HepG2 (cell line): ENCODE measurements around the gene LRRC3. TPM values are rescaled to one million over a fixed set of nuclear protein-coding genes. Genes with fewer than 3 reads are reported as not detected.

ENCODE experiments used
- BORCS8-MEF2B ChIP-seq: sonication (generic); formaldehyde crosslinking; IDR thresholded peaks from 2 replicates; pipeline ENCODE4 v1.8.0; 2022; ENCODE audit warnings: mild to moderate bottlenecking, missing genetic modification reagents
- GZF1 ChIP-seq: sonication (generic); formaldehyde crosslinking; IDR thresholded peaks from 2 replicates; pipeline ENCODE4 v1.5.1; 2020; ENCODE audit warnings: mild to moderate bottlenecking, missing genetic modification reagents
- KLF9 ChIP-seq: IDR thresholded peaks from 2 replicates; pipeline ENCODE4 v1.6.1; 2016; ENCODE audit warnings: low read depth
- LCORL ChIP-seq, 2 experiments: fragments of 450-650 bp in 1 of 2; sonication (generic) in 1 of 2; formaldehyde crosslinking in 1 of 2; IDR thresholded peaks; 2 replicates each; pipeline versions ENCODE4 v1.5.0 to v1.6.1; 2017 to 2020; ENCODE audit warnings: antibody characterized with exemption in 1 of 2, missing genetic modification reagents in 1 of 2
- MTA1 ChIP-seq: sonication (generic); formaldehyde crosslinking; IDR thresholded peaks from 2 replicates; pipeline ENCODE4 v1.4.0; 2020; ENCODE audit warnings: missing genetic modification reagents, mild to moderate bottlenecking, borderline replicate concordance
- MXI1 ChIP-seq: IDR thresholded peaks from 3 replicates; pipeline ENCODE4 v1.6.1; 2012; ENCODE audit warnings: low read depth, low read length, inconsistent platforms, borderline replicate concordance
- NAIF1 ChIP-seq: sonication (generic); formaldehyde crosslinking; IDR thresholded peaks from 2 replicates; pipeline ENCODE4 v1.5.0; 2020; ENCODE audit warnings: mild to moderate bottlenecking, missing genetic modification reagents, borderline replicate concordance
- POLR2G ChIP-seq: fragments of 200-400 bp; formaldehyde crosslinking; IDR thresholded peaks from 2 replicates; pipeline ENCODE4 v1.6.1; 2018; ENCODE audit warnings: mild to moderate bottlenecking, low read depth, low read length, moderate library complexity
- PRMT3 ChIP-seq: sonication (generic); formaldehyde crosslinking; IDR thresholded peaks from 2 replicates; pipeline ENCODE4 v1.8.1; 2022; ENCODE audit warnings: low read depth, mild to moderate bottlenecking, moderate library complexity, missing genetic modification reagents, borderline replicate concordance
- RFXANK ChIP-seq: IDR thresholded peaks from 2 replicates; pipeline ENCODE4 v1.6.1; 2016
- RNF2 ChIP-seq: fragments of 450-650 bp; conservative IDR thresholded peaks from 2 replicates; pipeline ENCODE4 v1.6.1; 2016; ENCODE audit warnings: low read depth
- SP140L ChIP-seq: sonication (generic); formaldehyde crosslinking; IDR thresholded peaks from 2 replicates; pipeline ENCODE4 v1.4.0; 2020; ENCODE audit warnings: missing genetic modification reagents, borderline replicate concordance
- TOPORS ChIP-seq: sonication (generic); formaldehyde crosslinking; IDR thresholded peaks from 2 replicates; pipeline ENCODE4 v1.8.0; 2023; ENCODE audit warnings: mild to moderate bottlenecking, missing genetic modification reagents
- ZNF180 ChIP-seq: sonication (generic); formaldehyde crosslinking; IDR thresholded peaks from 2 replicates; pipeline ENCODE4 v1.4.0; 2020; ENCODE audit warnings: low read depth, missing genetic modification reagents, borderline replicate concordance
- ZNF615 ChIP-seq: sonication (generic); formaldehyde crosslinking; IDR thresholded peaks from 2 replicates; pipeline ENCODE4 v1.5.0; 2020; ENCODE audit warnings: mild to moderate bottlenecking, missing genetic modification reagents, borderline replicate concordance
- polyA plus RNA-seq, 8 experiments: library from polyadenylated mRNA; depleted of rRNA in 3 of 8; stranded (reverse) in 7 of 8; unstranded in 1 of 8; fragments of >200 nt; fragmentation: Illumina TruSeq in 4 of 8; extraction: Trizol in 4 of 8; gene quantifications; 2 replicates each; pipeline versions ENCODE4 v1.2.1 to v1.2.3, GENCODE V29; 2011 to 2016; ENCODE audit warnings: low read depth in 4 of 8, missing spikeins in 1 of 8, mixed read lengths in 1 of 8; ENCODE audit not compliant: insufficient read depth in 1 of 8
- total RNA-seq, 5 experiments: library from RNA; depleted of rRNA; stranded (reverse); fragments of >200 nt; fragmentation: Illumina TruSeq; extraction: Trizol; gene quantifications; 2 replicates each; pipeline ENCODE4 v1.2.3, GENCODE V29; 2016; ENCODE audit warnings: low read depth in 1 of 5
- TF ChIP-seq, protein P1 (sequence below): sonication (generic); formaldehyde crosslinking; IDR thresholded peaks from 2 replicates; pipeline ENCODE4 v1.8.1; 2022; ENCODE audit warnings: low read depth, mild to moderate bottlenecking, missing genetic modification reagents
- TF ChIP-seq, protein P2 (sequence below): sonication (generic); formaldehyde crosslinking; IDR thresholded peaks from 2 replicates; pipeline ENCODE4 v1.4.0; 2020; ENCODE audit warnings: missing genetic modification reagents, borderline replicate concordance
- TF ChIP-seq, protein P3 (sequence below): fragments of 450-650 bp; IDR thresholded peaks from 2 replicates; pipeline ENCODE4 v1.6.1; 2017; ENCODE audit warnings: mild to moderate bottlenecking

Gene LRRC3
- total and polyA plus RNA-seq, 2 of the 13 experiments (the other 11 are each of a cell fraction or from before 2014, with no cell fraction given): 4.8 to 16.5 TPM

DNA sequence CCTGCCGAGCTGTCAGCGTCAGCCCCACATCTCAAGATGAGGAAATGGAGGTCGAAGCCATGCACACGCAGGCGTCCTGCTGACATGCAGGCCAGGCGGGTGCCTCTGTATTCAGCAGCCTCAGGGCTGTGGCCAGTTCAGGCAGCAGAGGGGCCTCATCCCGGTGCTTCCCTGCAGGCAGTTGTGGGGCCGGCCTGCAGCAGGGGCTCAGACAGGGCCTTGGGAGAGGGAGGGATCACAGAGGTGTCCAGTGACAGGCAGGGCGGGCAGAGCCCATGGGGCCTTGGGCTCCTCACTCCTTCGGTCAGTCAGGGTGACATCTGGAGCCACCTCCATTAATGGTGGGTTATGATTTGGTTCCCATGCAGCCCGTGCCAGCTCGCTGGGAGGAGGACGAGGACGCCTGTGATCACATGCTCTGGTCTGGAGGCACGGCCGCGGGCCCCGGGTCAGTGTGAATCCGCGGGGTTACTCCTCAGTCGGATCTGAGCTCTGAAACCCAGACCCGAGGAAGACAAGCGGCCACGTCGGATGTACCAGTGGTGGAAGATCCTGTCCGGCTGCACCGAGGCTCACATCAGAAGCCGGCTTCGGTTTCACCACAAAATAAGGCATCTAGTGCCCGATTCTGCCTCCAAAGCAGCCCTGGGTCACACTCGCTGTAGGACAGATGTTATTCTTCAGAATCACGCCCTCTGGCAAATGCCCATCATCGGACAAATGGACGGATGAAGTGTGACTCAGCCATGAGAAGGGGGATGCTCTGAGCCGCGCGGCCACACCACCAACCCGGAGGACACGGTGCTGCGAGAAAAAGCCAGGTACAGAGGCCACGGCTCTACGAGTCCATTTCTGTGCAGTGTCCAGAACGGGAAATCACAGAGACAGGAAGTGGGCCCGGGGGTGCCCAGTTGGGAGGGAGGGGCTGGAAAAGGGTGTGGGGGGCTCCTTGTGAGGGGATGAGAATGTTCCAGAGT is 51.3 kb downstream of the LRRC3 start (continued):
- TF ChIP-seq, protein P1, sequence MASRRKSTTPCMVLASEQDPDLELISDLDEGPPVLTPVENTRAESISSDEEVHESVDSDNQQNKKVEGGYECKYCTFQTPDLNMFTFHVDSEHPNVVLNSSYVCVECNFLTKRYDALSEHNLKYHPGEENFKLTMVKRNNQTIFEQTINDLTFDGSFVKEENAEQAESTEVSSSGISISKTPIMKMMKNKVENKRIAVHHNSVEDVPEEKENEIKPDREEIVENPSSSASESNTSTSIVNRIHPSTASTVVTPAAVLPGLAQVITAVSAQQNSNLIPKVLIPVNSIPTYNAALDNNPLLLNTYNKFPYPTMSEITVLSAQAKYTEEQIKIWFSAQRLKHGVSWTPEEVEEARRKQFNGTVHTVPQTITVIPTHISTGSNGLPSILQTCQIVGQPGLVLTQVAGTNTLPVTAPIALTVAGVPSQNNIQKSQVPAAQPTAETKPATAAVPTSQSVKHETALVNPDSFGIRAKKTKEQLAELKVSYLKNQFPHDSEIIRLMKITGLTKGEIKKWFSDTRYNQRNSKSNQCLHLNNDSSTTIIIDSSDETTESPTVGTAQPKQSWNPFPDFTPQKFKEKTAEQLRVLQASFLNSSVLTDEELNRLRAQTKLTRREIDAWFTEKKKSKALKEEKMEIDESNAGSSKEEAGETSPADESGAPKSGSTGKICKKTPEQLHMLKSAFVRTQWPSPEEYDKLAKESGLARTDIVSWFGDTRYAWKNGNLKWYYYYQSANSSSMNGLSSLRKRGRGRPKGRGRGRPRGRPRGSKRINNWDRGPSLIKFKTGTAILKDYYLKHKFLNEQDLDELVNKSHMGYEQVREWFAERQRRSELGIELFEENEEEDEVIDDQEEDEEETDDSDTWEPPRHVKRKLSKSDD (CRISPR knock-in tag): no peak
- TF ChIP-seq, protein P2, sequence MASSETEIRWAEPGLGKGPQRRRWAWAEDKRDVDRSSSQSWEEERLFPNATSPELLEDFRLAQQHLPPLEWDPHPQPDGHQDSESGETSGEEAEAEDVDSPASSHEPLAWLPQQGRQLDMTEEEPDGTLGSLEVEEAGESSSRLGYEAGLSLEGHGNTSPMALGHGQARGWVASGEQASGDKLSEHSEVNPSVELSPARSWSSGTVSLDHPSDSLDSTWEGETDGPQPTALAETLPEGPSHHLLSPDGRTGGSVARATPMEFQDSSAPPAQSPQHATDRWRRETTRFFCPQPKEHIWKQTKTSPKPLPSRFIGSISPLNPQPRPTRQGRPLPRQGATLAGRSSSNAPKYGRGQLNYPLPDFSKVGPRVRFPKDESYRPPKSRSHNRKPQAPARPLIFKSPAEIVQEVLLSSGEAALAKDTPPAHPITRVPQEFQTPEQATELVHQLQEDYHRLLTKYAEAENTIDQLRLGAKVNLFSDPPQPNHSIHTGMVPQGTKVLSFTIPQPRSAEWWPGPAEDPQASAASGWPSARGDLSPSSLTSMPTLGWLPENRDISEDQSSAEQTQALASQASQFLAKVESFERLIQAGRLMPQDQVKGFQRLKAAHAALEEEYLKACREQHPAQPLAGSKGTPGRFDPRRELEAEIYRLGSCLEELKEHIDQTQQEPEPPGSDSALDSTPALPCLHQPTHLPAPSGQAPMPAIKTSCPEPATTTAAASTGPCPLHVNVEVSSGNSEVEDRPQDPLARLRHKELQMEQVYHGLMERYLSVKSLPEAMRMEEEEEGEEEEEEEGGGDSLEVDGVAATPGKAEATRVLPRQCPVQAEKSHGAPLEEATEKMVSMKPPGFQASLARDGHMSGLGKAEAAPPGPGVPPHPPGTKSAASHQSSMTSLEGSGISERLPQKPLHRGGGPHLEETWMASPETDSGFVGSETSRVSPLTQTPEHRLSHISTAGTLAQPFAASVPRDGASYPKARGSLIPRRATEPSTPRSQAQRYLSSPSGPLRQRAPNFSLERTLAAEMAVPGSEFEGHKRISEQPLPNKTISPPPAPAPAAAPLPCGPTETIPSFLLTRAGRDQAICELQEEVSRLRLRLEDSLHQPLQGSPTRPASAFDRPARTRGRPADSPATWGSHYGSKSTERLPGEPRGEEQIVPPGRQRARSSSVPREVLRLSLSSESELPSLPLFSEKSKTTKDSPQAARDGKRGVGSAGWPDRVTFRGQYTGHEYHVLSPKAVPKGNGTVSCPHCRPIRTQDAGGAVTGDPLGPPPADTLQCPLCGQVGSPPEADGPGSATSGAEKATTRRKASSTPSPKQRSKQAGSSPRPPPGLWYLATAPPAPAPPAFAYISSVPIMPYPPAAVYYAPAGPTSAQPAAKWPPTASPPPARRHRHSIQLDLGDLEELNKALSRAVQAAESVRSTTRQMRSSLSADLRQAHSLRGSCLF: no peak; the same call in 1 of the 2 replicates
- no peak; the same call in 1 of the 2 replicates for TF ChIP-seq BORCS8-MEF2B (CRISPR knock-in tag)
- TF ChIP-seq POLR2G: peak; percentile 37
- no peak for TF ChIP-seq NAIF1
- TF ChIP-seq KLF9 (CRISPR knock-in tag): no peak
- TF ChIP-seq MXI1: peak; percentile 28; the same call in 1 of the 3 replicates
- TF ChIP-seq TOPORS (CRISPR knock-in tag): no peak
- TF ChIP-seq, protein P3, sequence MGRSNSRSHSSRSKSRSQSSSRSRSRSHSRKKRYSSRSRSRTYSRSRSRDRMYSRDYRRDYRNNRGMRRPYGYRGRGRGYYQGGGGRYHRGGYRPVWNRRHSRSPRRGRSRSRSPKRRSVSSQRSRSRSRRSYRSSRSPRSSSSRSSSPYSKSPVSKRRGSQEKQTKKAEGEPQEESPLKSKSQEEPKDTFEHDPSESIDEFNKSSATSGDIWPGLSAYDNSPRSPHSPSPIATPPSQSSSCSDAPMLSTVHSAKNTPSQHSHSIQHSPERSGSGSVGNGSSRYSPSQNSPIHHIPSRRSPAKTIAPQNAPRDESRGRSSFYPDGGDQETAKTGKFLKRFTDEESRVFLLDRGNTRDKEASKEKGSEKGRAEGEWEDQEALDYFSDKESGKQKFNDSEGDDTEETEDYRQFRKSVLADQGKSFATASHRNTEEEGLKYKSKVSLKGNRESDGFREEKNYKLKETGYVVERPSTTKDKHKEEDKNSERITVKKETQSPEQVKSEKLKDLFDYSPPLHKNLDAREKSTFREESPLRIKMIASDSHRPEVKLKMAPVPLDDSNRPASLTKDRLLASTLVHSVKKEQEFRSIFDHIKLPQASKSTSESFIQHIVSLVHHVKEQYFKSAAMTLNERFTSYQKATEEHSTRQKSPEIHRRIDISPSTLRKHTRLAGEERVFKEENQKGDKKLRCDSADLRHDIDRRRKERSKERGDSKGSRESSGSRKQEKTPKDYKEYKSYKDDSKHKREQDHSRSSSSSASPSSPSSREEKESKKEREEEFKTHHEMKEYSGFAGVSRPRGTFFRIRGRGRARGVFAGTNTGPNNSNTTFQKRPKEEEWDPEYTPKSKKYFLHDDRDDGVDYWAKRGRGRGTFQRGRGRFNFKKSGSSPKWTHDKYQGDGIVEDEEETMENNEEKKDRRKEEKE: no peak
- no peak for TF ChIP-seq RNF2
- no peak for TF ChIP-seq SP140L (CRISPR knock-in tag)
- no peak for TF ChIP-seq ZNF180 (CRISPR knock-in tag)
- no peak for TF ChIP-seq RFXANK (CRISPR knock-in tag)
- TF ChIP-seq LCORL (IDR thresholded peaks at IDR 0.05): no peak
- TF ChIP-seq LCORL (CRISPR knock-in tag; IDR thresholded peaks at IDR 0.05): no peak
- no peak for TF ChIP-seq ZNF615
- 0 out of 2 replicates have a peak, but pooled peaks have one; percentile 59 for TF ChIP-seq GZF1 (CRISPR knock-in tag)
- no peak for TF ChIP-seq PRMT3 (CRISPR knock-in tag)
- no peak for TF ChIP-seq MTA1 (CRISPR knock-in tag)
